ENCODE measurements around the gene GPR119.

DNA sequence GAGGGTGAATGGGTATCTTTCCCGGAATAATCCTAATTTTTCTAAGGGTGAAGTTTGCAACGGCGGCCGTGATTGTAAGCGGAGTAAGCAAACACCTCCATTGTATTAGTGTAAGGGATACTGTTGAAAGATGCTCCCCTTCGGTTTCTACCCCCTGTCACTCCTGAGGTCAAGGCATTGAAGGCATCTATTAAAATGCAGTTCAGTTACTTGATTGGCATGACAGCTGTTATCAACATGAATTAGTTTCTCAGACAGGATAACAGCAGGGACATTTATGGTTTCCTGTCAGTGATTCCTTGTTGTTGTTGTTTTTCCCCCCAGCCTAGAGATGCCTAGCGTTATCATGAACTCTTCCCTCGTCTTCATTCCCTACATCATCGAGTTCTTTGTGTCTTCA lies 45.2 kb downstream of the GPR119 start:
- TF ChIP-seq POLR2A (IDR thresholded peaks at IDR 0.05) = no peak
- no peak for TF ChIP-seq CTCF (IDR thresholded peaks at IDR 0.05)

Measured in testis (tissue), 2 donors.